Nephron progenitor cell (in vitro differentiated cells): ENCODE data around the gene SMARCA2.

Source experiments
- DNase-seq: peaks from one replicate; pipeline ENCODE4 v3.0.0; 2021
- H3K27ac Mint-ChIP-seq: 2 replicates; pipeline ENCODE4 v1.8.0; 2021; ENCODE audit warnings: mild to moderate bottlenecking, moderate library complexity, mixed read lengths
- H3K27me3 Mint-ChIP-seq: 2 replicates; pipeline ENCODE4 v1.8.0; 2021; ENCODE audit warnings: mild to moderate bottlenecking, low read depth, mixed read lengths; ENCODE audit not compliant: poor library complexity
- H3K36me3 Mint-ChIP-seq: 2 replicates; pipeline ENCODE4 v1.8.0; 2021; ENCODE audit warnings: low read depth, mixed read lengths
- H3K4me1 Mint-ChIP-seq: 2 replicates; pipeline ENCODE4 v1.8.0; 2021; ENCODE audit warnings: mixed read lengths
- H3K4me3 Mint-ChIP-seq: 2 replicates; pipeline ENCODE4 v1.8.0; 2021; ENCODE audit warnings: mild to moderate bottlenecking, moderate library complexity, mixed read lengths
- H3K9me3 Mint-ChIP-seq: 2 replicates; pipeline ENCODE4 v1.8.0; 2021; ENCODE audit warnings: mild to moderate bottlenecking, moderate library complexity, mixed read lengths
- CTCF ChIP-seq: fragments of 200-600 bp; sonication (generic); IDR thresholded peaks from 2 replicates; pipeline ENCODE4 v1.5.0; 2021; ENCODE audit warnings: antibody characterized with exemption

The SMARCA2 gene

GRCh38 chr9:2043881-2044462, 28.8 kb downstream of the SMARCA2 start:
- Mint-ChIP-seq H3K4me1 (peaks cover 7% of the 10 kb centered on the region), H3K36me3 (peaks cover 5% of the 10 kb centered on the region), H3K9me3 (no peaks in the 10 kb centered on the region), H3K4me3 (no peak overlapping the region), H3K27me3 (peaks cover 55% of the 10 kb centered on the region), H3K27ac (no peak overlapping the region)
- no peak for DNase-seq
- no peak for TF ChIP-seq CTCF

- peak; percentile 39 for DNase-seq
- H3K36me3 Mint-ChIP-seq = no peaks in the 10 kb centered on the region
- peaks cover 7% of the 10 kb centered on the region for H3K4me1 Mint-ChIP-seq
- H3K9me3 Mint-ChIP-seq = no peaks in the 10 kb centered on the region
- H3K27me3 Mint-ChIP-seq = peaks cover 67% of the 10 kb centered on the region
- no peak overlapping the region for H3K27ac Mint-ChIP-seq
- TF ChIP-seq CTCF = no peak
- peak overlapping the region; percentile 79 for H3K4me3 Mint-ChIP-seq
These were observed 32.1 kb downstream of the SMARCA2 start for GRCh38 chr9:2047144-2047671.

GRCh38 chr9:2047916-2048315, 32.8 kb downstream of the SMARCA2 start:
- Mint-ChIP-seq H3K36me3 (no peaks in the 10 kb centered on the region), H3K4me1 (peaks cover 7% of the 10 kb centered on the region), H3K9me3 (no peaks in the 10 kb centered on the region), H3K27me3 (peaks cover 67% of the 10 kb centered on the region), H3K4me3 (peak overlapping the region; percentile 79), H3K27ac (no peak overlapping the region)
- TF ChIP-seq CTCF = no peak
- DNase-seq = no peak

GRCh38 chr9:2050236-2050635, 35.1 kb downstream of the SMARCA2 start:
- H3K27ac Mint-ChIP-seq = no peak overlapping the region

GRCh38 chr9:2053883-2054845, 39.0 kb downstream of the SMARCA2 start:
- peaks cover 10% of the 10 kb centered on the region for H3K36me3 Mint-ChIP-seq
- H3K27me3 Mint-ChIP-seq = peaks cover 10% of the 10 kb centered on the region
- H3K4me3 Mint-ChIP-seq = no peak overlapping the region
- H3K27ac Mint-ChIP-seq = peak overlapping the region; percentile 70
- no peak for TF ChIP-seq CTCF
- peaks cover 15% of the 10 kb centered on the region for H3K4me1 Mint-ChIP-seq
- H3K9me3 Mint-ChIP-seq = no peaks in the 10 kb centered on the region
- DNase-seq = peak; percentile 7

More at GRCh38 chr9:2050236-2050635, 35.1 kb downstream of the SMARCA2 start:
- Mint-ChIP-seq H3K9me3 (no peaks in the 10 kb centered on the region), H3K27me3 (peaks cover 49% of the 10 kb centered on the region), H3K36me3 (no peaks in the 10 kb centered on the region), H3K4me1 (peaks cover 19% of the 10 kb centered on the region), H3K4me3 (no peak overlapping the region)
- DNase-seq = no peak
- no peak for TF ChIP-seq CTCF
